HEK293 (cell line): ENCODE measurements around the gene PDE1C.

Experiments
- CTCF ChIP-seq: fragments of 450-650 bp; formaldehyde crosslinking; IDR thresholded peaks from 2 replicates; pipeline ENCODE4 v1.5.1; 2016; ENCODE audit warnings: missing biosample characterization, missing genetic modification characterization
- KLF9 ChIP-seq: fragments of 450-650 bp; formaldehyde crosslinking; IDR thresholded peaks from 2 replicates; pipeline ENCODE4 v1.5.1; 2016; ENCODE audit warnings: missing biosample characterization, missing genetic modification characterization, low read depth
- MEIS1 ChIP-seq: sonication (generic); formaldehyde crosslinking; IDR thresholded peaks from 2 replicates; pipeline ENCODE4 v1.8.1; 2022; ENCODE audit warnings: missing genetic modification reagents, mild to moderate bottlenecking, borderline replicate concordance
- MZF1 ChIP-seq: fragments of 450-650 bp; formaldehyde crosslinking; IDR thresholded peaks from 2 replicates; pipeline ENCODE4 v1.5.1; 2017; ENCODE audit warnings: missing biosample characterization, missing genetic modification characterization, borderline replicate concordance
- PRDM2 ChIP-seq: fragments of 450-650 bp; formaldehyde crosslinking; IDR thresholded peaks from 2 replicates; pipeline ENCODE4 v1.5.1; 2016; ENCODE audit warnings: missing biosample characterization, missing genetic modification characterization, borderline replicate concordance
- SP2 ChIP-seq: fragments of 450-650 bp; formaldehyde crosslinking; IDR thresholded peaks from 2 replicates; pipeline ENCODE4 v1.5.1; 2016; ENCODE audit warnings: missing biosample characterization, missing genetic modification characterization
- ZBTB7A ChIP-seq: fragments of 450-650 bp; formaldehyde crosslinking; IDR thresholded peaks from 2 replicates; pipeline ENCODE4 v1.5.1; 2016; ENCODE audit warnings: low read depth, missing biosample characterization, missing genetic modification characterization
- ZNF274 ChIP-seq, 2 experiments: fragments of 200-500 bp in 1 of 2; fragments of 450-650 bp in 1 of 2; sonication (Bioruptor generic) in 1 of 2; formaldehyde crosslinking in 1 of 2; IDR thresholded peaks; 2 replicates each; pipeline versions ENCODE4 v1.5.1 to v1.6.1; 2014 to 2016; ENCODE audit warnings: borderline replicate concordance in 1 of 2, inconsistent platforms in 1 of 2, low read length in 1 of 2, missing biosample characterization in 1 of 2, missing genetic modification characterization in 1 of 2
- ZNF292 ChIP-seq: fragments of 450-650 bp; formaldehyde crosslinking; IDR thresholded peaks from 2 replicates; pipeline ENCODE4 v1.5.1; 2016; ENCODE audit warnings: low read depth, missing biosample characterization, missing genetic modification characterization, borderline replicate concordance
- ZNF670 ChIP-seq: fragments of 450-650 bp; formaldehyde crosslinking; IDR thresholded peaks from 2 replicates; pipeline ENCODE4 v1.5.1; 2016; ENCODE audit warnings: missing biosample characterization, missing genetic modification characterization, low read depth
- ZNF776 ChIP-seq: fragments of 450-650 bp; formaldehyde crosslinking; IDR thresholded peaks from 2 replicates; pipeline ENCODE4 v1.5.0; 2017; ENCODE audit warnings: missing biosample characterization, missing genetic modification characterization, borderline replicate concordance
- ZSCAN5A ChIP-seq: fragments of 450-650 bp; formaldehyde crosslinking; IDR thresholded peaks from 2 replicates; pipeline ENCODE4 v1.5.1; 2016; ENCODE audit warnings: missing biosample characterization, missing genetic modification characterization

GRCh38 chr7:31705377-31705776, 364.8 kb downstream of the PDE1C start:
- TF ChIP-seq SP2 (tag by site-specific recombination) (no peak), ZBTB7A (tag by site-specific recombination) (no peak), CTCF (no peak), MZF1 (tag by site-specific recombination) (no peak), ZNF292 (tag by site-specific recombination) (no peak), MEIS1 (CRISPR knock-in tag) (no peak), ZNF274 (IDR thresholded peaks at IDR 0.05; ENCODE audit: low read length) (no peak), ZNF274 (tag by site-specific recombination; IDR thresholded peaks at IDR 0.05; ENCODE audit: borderline replicate concordance) (no peak), ZSCAN5A (tag by site-specific recombination) (no peak), ZNF670 (tag by site-specific recombination) (no peak), ZNF776 (tag by site-specific recombination) (no peak), KLF9 (tag by site-specific recombination) (no peak), PRDM2 (tag by site-specific recombination) (no peak)
